Epidermal melanocyte (primary cell): ENCODE data around the gene IQCE.

Experiments
- DNase-seq: peaks from one replicate; pipeline ENCODE4 v3.0.0; 2011; ENCODE audit warnings: low spot score; ENCODE audit not compliant: insufficient read length

The IQCE gene

GRCh38 chr7:2558629-2559282 is at the start of gene IQCE:
Gene IQCE (plus strand): TSS chr7:2558979. CDS start chr7:2559182, 203 bp downstream.
- peak; percentile 78 for DNase-seq

- DNase-seq = no peak
These were observed 49.4 kb upstream of the IQCE start for GRCh38 chr7:2509298-2509906.

GRCh38 chr7:2510130-2510776 is 48.5 kb upstream of the IQCE start:
- no peak for DNase-seq

- DNase-seq = no peak
These were observed 47.6 kb upstream of the IQCE start for GRCh38 chr7:2510909-2511768.

- DNase-seq = no peak
These were observed 47.0 kb upstream of the IQCE start for GRCh38 chr7:2511769-2512168.

GRCh38 chr7:2512179-2512661 is 46.6 kb upstream of the IQCE start:
- no peak for DNase-seq

- DNase-seq = no peak
These were observed 46.1 kb upstream of the IQCE start for GRCh38 chr7:2512713-2513112.

GRCh38 chr7:2513702-2514101 is 45.1 kb upstream of the IQCE start:
- DNase-seq = no peak

GRCh38 chr7:2514473-2515423 is 44.0 kb upstream of the IQCE start:
- DNase-seq = no peak

GRCh38 chr7:2515424-2516193 is 43.2 kb upstream of the IQCE start:
- DNase-seq = no peak

GRCh38 chr7:2516194-2516555 is 42.6 kb upstream of the IQCE start:
- no peak for DNase-seq

- peak; percentile 78 for DNase-seq
These were observed 41.8 kb upstream of the IQCE start for GRCh38 chr7:2517026-2517425.

GRCh38 chr7:2517678-2518507 is 40.9 kb upstream of the IQCE start:
- DNase-seq = no peak

- DNase-seq = no peak
These were observed 40.1 kb upstream of the IQCE start for GRCh38 chr7:2518737-2519118.

- DNase-seq = peak; percentile 96
These were observed 39.5 kb upstream of the IQCE start, which contains the start of gene LFNG for GRCh38 chr7:2519119-2519930. Gene LFNG (plus strand): TSS chr7:2519774. CDS start chr7:2519862, 88 bp downstream.

- DNase-seq = no peak
These were observed 38.5 kb upstream of the IQCE start for GRCh38 chr7:2520131-2520760.

GRCh38 chr7:2520761-2521290 is 38.0 kb upstream of the IQCE start:
- no peak for DNase-seq
